Activated CD4-positive, alpha-beta T cell treated with anti-CD3 and anti-CD28 coated beads for 1 hour (primary cell): ENCODE data around the gene TRO.

Experiments
- DNase-seq: peaks from one replicate; pipeline ENCODE4 v3.0.0-alpha.2; 2020

The TRO gene

GRCh38 chrX:54961750-54962149 is 41.1 kb downstream of the TRO start:
- DNase-seq: no peak

GRCh38 chrX:54964766-54965497 is 44.3 kb downstream of the TRO start:
- DNase-seq: no peak

- DNase-seq: no peak
These were observed 56.8 kb downstream of the TRO start for GRCh38 chrX:54977387-54977786.

- no peak for DNase-seq
These were observed 57.8 kb downstream of the TRO start for GRCh38 chrX:54978448-54978847.

DNA sequence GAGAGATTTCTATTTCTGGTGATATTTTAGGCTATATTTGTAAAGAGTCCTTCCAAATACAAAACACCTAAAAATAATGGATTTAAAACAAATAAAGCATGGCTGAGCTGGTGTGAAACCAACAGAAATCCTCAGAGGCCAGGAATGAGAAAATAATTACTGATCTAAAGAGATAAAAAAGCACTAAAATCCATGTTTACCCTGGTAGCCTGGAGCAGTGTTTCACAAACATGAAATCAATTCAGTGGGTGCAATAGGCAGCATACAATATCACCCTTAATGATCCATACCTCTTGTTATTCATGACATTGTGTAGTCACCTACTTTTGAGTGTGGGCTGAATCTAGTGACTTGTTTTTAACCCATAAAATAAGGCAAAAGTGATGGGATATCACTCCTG is 58.8 kb downstream of the TRO start:
- no peak for DNase-seq

DNA sequence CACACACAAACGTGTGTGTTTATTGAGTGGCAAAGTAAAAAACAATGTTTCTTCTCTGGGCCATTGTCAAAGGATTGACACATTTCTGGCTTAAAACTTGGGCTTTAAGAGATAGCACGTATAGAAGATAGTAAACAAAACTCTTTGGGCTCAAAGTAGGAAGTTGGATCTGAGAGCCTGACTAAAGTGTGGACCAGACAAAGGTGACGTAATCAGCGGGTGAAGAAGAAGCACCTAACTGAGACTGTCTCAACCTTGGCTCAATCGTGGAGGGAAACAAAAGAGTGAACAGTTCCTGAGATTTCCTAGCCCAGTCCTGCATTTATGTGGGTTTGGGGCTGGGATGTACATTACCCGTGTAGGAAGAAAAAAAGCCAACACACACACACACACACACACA is 59.7 kb downstream of the TRO start:
- DNase-seq: no peak
